Neuronal stem cell (in vitro differentiated cells): ENCODE data around the gene FMN1.

Experiments
- DNase-seq: peaks from one replicate; pipeline ENCODE4 v3.0.0-alpha.2; 2013; ENCODE audit warnings: low spot score
- H2AFZ ChIP-seq: one replicate; pipeline ENCODE4 v1.6.1; 2013; ENCODE audit warnings: mild to moderate bottlenecking, low read length, inconsistent platforms
- H2AK5ac ChIP-seq: 2 replicates; pipeline ENCODE4 v1.6.1; 2013; ENCODE audit warnings: low read depth, mild to moderate bottlenecking, inconsistent platforms, low read length, moderate library complexity, mixed read lengths
- H2BK120ac ChIP-seq: 2 replicates; pipeline ENCODE4 v1.6.1; 2013; ENCODE audit warnings: low read depth, mild to moderate bottlenecking, inconsistent platforms, low read length, moderate library complexity, mixed read lengths
- H2BK12ac ChIP-seq: one replicate; pipeline ENCODE4 v1.6.1; 2013; ENCODE audit warnings: low read length, inconsistent platforms
- H2BK15ac ChIP-seq: 2 replicates; pipeline ENCODE4 v1.6.1; 2013; ENCODE audit warnings: mild to moderate bottlenecking, low read length, inconsistent platforms, mixed read lengths
- H2BK5ac ChIP-seq: one replicate; pipeline ENCODE4 v1.6.1; 2013; ENCODE audit warnings: inconsistent platforms, mild to moderate bottlenecking, low read length, moderate library complexity
- H3K14ac ChIP-seq: one replicate; pipeline ENCODE4 v1.6.1; 2013; ENCODE audit warnings: low read length, inconsistent platforms
- H3K18ac ChIP-seq: 2 replicates; pipeline ENCODE4 v1.6.1; 2013; ENCODE audit warnings: low read length, inconsistent platforms
- H3K23ac ChIP-seq: 2 replicates; pipeline ENCODE4 v1.6.1; 2013; ENCODE audit warnings: low read depth, mild to moderate bottlenecking, mixed read lengths, low read length, inconsistent platforms; ENCODE audit not compliant: poor library complexity
- H3K27ac ChIP-seq: replicated peaks from 3 replicates; pipeline ENCODE4 v1.5.1; 2013; ENCODE audit warnings: low read length, inconsistent platforms
- H3K27me3 ChIP-seq, 3 experiments: 2 replicates each; pipeline ENCODE4 v1.6.1; 2013; ENCODE audit warnings: low read length in 3 of 3, mild to moderate bottlenecking in 2 of 3, inconsistent platforms in 1 of 3, low read depth in 1 of 3, mixed read lengths in 1 of 3, moderate library complexity in 1 of 3; ENCODE audit not compliant: control insufficient read depth in 3 of 3, insufficient read depth in 3 of 3
- H3K36me3 ChIP-seq, 2 donors: replicated peaks in 1 of 2; 2 replicates each; pipeline ENCODE4 v1.6.1; 2013; ENCODE audit warnings: low read length in 2 of 2; ENCODE audit not compliant: control insufficient read depth in 2 of 2, insufficient read depth in 2 of 2
- H3K4ac ChIP-seq: 2 replicates; pipeline ENCODE4 v1.6.1; 2013; ENCODE audit warnings: inconsistent platforms, mild to moderate bottlenecking, low read length, moderate library complexity
- H3K4me1 ChIP-seq, 2 donors: 1 replicate in 1 of 2; 2 replicates in 1 of 2; pipeline ENCODE4 v1.6.1; 2013; ENCODE audit warnings: low read length in 2 of 2, low read depth in 1 of 2; ENCODE audit not compliant: control insufficient read depth in 2 of 2, insufficient read depth in 1 of 2
- H3K4me2 ChIP-seq: one replicate; pipeline ENCODE4 v1.6.1; 2013; ENCODE audit warnings: mild to moderate bottlenecking, low read length, inconsistent platforms; ENCODE audit not compliant: insufficient read depth, poor library complexity, severe bottlenecking
- H3K4me3 ChIP-seq, 2 donors: 2 replicates each; pipeline ENCODE4 v1.5.1; 2013; ENCODE audit warnings: low read length in 2 of 2, mild to moderate bottlenecking in 2 of 2, inconsistent platforms in 1 of 2, moderate library complexity in 1 of 2
- H3K79me1 ChIP-seq: one replicate; pipeline ENCODE4 v1.6.1; 2013; ENCODE audit warnings: low read depth, mild to moderate bottlenecking, inconsistent platforms, low read length, moderate library complexity
- H3K9ac ChIP-seq: one replicate; pipeline ENCODE4 v1.6.1; 2013; ENCODE audit warnings: mild to moderate bottlenecking, low read depth, low read length, inconsistent platforms; ENCODE audit not compliant: poor library complexity
- H3K9me3 ChIP-seq, 2 donors: replicated peaks in 1 of 2; 2 replicates each; pipeline versions ENCODE3 to v1.6.1; 2013; ENCODE audit warnings: low read length in 2 of 2, mild to moderate bottlenecking in 2 of 2, inconsistent platforms in 1 of 2, low read depth in 1 of 2, mixed read lengths in 1 of 2, moderate library complexity in 1 of 2; ENCODE audit not compliant: control insufficient read depth in 2 of 2, insufficient read depth in 1 of 2
- H4K8ac ChIP-seq: one replicate; pipeline ENCODE4 v1.6.1; 2013; ENCODE audit warnings: low read depth, mild to moderate bottlenecking, inconsistent platforms, low read length, moderate library complexity
- H4K91ac ChIP-seq: one replicate; pipeline ENCODE4 v1.6.1; 2013; ENCODE audit warnings: low read length, low read depth, mild to moderate bottlenecking, inconsistent platforms; ENCODE audit not compliant: poor library complexity
- WGBS, 2 donors: extraction: QIAGEN DNeasy Blood & Tissue Kit; methylation state at CpG; one replicate each; pipeline ENCODE4 v1.1.7; 2013; ENCODE audit warnings: missing lambda C conversion rate in 2 of 2, mixed read lengths in 1 of 2; ENCODE audit not compliant: insufficient read length in 2 of 2, insufficient replicate concordance in 1 of 2; ENCODE audit errors: extremely low coverage in 2 of 2; 5-methylcytosine and 5-hydroxymethylcytosine counted together

The FMN1 gene

DNA sequence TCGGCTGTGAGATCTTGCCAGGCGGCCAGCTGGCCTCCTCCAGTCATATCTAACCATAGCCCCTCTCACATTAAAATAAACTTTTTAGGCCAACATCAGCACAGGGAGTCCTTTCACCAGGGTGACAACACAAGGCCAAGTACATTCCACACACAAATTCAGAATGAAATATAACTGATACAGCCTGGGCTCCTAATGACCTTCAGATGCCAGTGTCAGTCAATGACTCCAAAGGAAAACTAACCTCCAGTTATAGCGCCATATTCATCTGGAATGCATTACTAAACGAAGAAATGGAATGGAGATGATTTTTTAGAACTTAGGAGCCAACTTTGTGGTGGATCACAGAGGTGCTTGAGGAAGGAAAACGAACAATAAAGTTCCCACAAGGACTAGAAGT is 271.3 kb downstream of the FMN1 start:
- Histone ChIP-seq H3K4me2 (no peak overlapping the region), H4K91ac (no peak overlapping the region), H4K8ac (no peak overlapping the region), H3K4me3 (no peak overlapping the region), H3K4me1 (peaks cover 0 to 3% of the 10 kb centered on the region in 2 donors), H3K18ac (no peak overlapping the region), H3K36me3 (no peaks in the 10 kb centered on the region), H2BK120ac (no peak overlapping the region), H3K9ac (no peak overlapping the region), H3K14ac (no peak overlapping the region), H3K23ac (no peak overlapping the region), H2AFZ (no peak overlapping the region), H2BK15ac (no peak overlapping the region), H2BK5ac (no peak overlapping the region), H3K27me3 (no peaks in the 10 kb centered on the region), H2AK5ac (no peak overlapping the region), H2BK12ac (no peak overlapping the region), H3K4ac (no peak overlapping the region), H3K79me1 (no peaks in the 10 kb centered on the region), H3K9me3 (no peaks in the 10 kb centered on the region), H3K27ac (no peak overlapping the region)
- DNase-seq = no peak
- whole genome bisulfite sequencing, 2 donors = no CpG with 5 or more reads among the region's 5 CpGs

DNA sequence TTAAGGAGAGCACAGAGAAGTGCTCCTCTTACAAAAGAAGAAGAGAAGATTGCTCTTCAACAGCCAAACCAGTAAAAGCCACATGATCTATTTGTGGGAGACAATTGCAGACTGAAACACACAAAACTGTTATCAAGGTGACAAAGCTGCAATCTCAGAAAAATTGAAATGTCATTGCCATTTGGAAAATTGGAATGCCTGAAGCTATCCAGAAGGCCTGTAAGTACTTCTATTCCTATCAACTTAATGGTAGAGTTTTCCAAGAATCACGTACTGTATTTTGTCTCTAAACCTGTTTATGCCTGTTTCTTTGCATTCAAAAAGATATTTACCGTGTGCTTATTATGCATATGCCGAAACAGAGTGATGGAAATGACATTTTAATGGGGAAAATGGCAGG is 272.0 kb downstream of the FMN1 start:
- H3K36me3 ChIP-seq = no peaks in the 10 kb centered on the region
- H3K9me3 ChIP-seq = no peaks in the 10 kb centered on the region
- no peak overlapping the region for H4K8ac ChIP-seq
- H2AK5ac ChIP-seq = no peak overlapping the region
- no CpG with 5 or more reads among the region's 3 CpGs for WGBS, 2 donors
- H3K4me3 ChIP-seq = no peak overlapping the region
- no peak overlapping the region for H2BK15ac ChIP-seq
- H3K23ac ChIP-seq = no peak overlapping the region
- H3K27ac ChIP-seq = no peak overlapping the region
- no peak overlapping the region for H3K4ac ChIP-seq
- H3K27me3 ChIP-seq = no peaks in the 10 kb centered on the region
- H2BK120ac ChIP-seq = no peak overlapping the region
- no peak overlapping the region for H2BK12ac ChIP-seq
- no peak overlapping the region for H3K14ac ChIP-seq
- no peak overlapping the region for H3K18ac ChIP-seq
- no peak overlapping the region for H4K91ac ChIP-seq
- no peak overlapping the region for H3K9ac ChIP-seq
- peaks cover 0 to 3% of the 10 kb centered on the region in 2 donors for H3K4me1 ChIP-seq
- H2AFZ ChIP-seq = no peak overlapping the region
- no peak for DNase-seq
- no peak overlapping the region for H3K4me2 ChIP-seq
- H3K79me1 ChIP-seq = no peaks in the 10 kb centered on the region
- no peak overlapping the region for H2BK5ac ChIP-seq

DNA sequence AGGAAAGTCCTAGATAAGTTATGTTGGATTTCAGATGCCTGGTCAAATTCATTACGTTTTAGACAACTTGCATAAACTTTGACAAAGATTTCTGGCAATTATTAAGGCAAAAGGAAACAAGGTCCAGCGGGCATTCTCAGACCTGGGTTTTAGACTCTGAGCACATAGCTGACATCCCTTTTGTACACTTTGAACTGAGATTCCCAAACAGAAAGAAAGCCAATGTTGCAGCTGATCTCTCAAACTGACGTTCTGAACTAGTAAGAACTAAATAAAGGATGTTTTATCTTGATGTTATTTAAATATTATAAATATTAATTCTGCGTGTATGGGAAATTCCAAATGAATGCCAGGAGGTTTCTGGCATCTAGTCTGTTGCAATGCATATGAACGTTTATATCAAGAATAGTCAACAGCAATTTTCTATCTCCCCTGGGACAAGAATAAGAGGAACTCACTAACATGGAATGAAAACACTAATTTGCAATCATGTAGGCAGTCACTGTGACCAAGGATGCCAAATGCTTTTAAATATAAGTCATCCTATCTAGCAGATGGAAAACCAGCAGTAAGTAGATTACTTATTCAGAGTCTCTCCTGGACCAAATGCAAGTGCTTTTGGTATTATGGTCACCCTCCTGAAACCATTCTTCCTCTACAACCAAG is 274.6 kb downstream of the FMN1 start:
- Histone ChIP-seq H3K27me3 (no peaks in the 10 kb centered on the region), H4K8ac (no peak overlapping the region), H4K91ac (no peak overlapping the region), H3K4me1 (peaks cover 0 to 3% of the 10 kb centered on the region in 2 donors), H2BK5ac (no peak overlapping the region), H3K23ac (no peak overlapping the region), H3K18ac (no peak overlapping the region), H2BK120ac (no peak overlapping the region), H3K9ac (no peak overlapping the region), H2BK15ac (no peak overlapping the region), H2AFZ (no peak overlapping the region), H2AK5ac (no peak overlapping the region), H3K79me1 (no peaks in the 10 kb centered on the region), H2BK12ac (no peak overlapping the region), H3K27ac (no peak overlapping the region), H3K4me2 (no peak overlapping the region), H3K36me3 (no peaks in the 10 kb centered on the region), H3K14ac (no peak overlapping the region), H3K4ac (no peak overlapping the region), H3K4me3 (no peak overlapping the region), H3K9me3 (no peaks in the 10 kb centered on the region)
- WGBS, 2 donors = no CpG with 5 or more reads among the region's 5 CpGs
- no peak for DNase-seq

DNA sequence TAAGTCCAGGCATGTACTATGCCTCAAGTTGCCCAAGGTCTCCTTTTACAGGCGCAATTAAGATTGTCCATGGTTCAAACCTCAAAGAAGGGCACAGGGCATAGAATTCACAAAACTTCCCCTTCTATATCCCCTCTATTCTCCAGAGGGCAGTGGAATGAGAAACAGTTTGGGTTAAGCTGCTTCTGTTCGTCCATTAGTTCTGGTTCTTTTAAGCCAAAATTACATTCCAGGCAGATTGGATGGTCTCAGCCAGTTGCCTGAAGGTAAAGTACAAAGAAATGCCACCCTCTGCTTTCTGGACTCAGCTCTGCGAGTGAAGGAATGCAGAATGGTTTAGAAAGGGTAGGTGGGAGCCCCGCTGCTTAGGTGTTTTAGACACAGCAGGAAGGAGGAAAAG is 276.0 kb downstream of the FMN1 start:
- H4K8ac ChIP-seq = no peak overlapping the region
- H2BK12ac ChIP-seq = no peak overlapping the region
- H3K36me3 ChIP-seq = no peaks in the 10 kb centered on the region
- H2BK15ac ChIP-seq = no peak overlapping the region
- no peak overlapping the region for H3K4ac ChIP-seq
- no peak overlapping the region for H3K4me2 ChIP-seq
- H3K27ac ChIP-seq = no peak overlapping the region
- H3K4me3 ChIP-seq = no peak overlapping the region
- H3K14ac ChIP-seq = no peak overlapping the region
- WGBS, 2 donors = no CpG with 5 or more reads among the region's 4 CpGs
- no peak overlapping the region for H3K9ac ChIP-seq
- no peak for DNase-seq
- no peaks in the 10 kb centered on the region for H3K9me3 ChIP-seq
- H2AFZ ChIP-seq = no peak overlapping the region
- no peak overlapping the region for H2AK5ac ChIP-seq
- H3K18ac ChIP-seq = no peak overlapping the region
- no peaks in the 10 kb centered on the region for H3K79me1 ChIP-seq
- no peak overlapping the region for H4K91ac ChIP-seq
- no peak overlapping the region for H2BK120ac ChIP-seq
- H3K27me3 ChIP-seq = no peaks in the 10 kb centered on the region
- H3K23ac ChIP-seq = no peak overlapping the region
- H3K4me1 ChIP-seq = peaks cover 0 to 3% of the 10 kb centered on the region in 2 donors
- H2BK5ac ChIP-seq = no peak overlapping the region
